ENCODE results near the gene EMX2.

DNA sequence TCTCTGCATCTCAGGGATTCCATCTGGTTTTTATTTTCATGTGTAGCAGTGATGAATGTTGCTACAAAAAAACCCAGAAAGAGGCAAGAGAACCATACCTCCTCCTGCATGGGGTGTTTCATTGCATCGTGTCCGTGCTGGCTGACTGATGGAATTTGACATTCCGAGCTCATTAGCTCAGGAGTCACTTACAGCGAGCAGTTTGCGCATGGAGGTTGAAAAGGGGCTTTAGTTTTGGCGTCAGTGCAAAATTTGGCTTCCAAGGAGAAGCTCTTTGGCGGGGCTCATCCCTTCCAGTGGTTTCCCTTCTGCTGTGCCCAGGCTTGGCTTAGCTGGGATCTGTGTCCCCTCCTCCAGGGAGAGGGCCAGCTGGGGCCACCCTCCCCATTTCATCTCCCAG lies 25.8 kb downstream of the EMX2 start:
- TF ChIP-seq, protein P1, sequence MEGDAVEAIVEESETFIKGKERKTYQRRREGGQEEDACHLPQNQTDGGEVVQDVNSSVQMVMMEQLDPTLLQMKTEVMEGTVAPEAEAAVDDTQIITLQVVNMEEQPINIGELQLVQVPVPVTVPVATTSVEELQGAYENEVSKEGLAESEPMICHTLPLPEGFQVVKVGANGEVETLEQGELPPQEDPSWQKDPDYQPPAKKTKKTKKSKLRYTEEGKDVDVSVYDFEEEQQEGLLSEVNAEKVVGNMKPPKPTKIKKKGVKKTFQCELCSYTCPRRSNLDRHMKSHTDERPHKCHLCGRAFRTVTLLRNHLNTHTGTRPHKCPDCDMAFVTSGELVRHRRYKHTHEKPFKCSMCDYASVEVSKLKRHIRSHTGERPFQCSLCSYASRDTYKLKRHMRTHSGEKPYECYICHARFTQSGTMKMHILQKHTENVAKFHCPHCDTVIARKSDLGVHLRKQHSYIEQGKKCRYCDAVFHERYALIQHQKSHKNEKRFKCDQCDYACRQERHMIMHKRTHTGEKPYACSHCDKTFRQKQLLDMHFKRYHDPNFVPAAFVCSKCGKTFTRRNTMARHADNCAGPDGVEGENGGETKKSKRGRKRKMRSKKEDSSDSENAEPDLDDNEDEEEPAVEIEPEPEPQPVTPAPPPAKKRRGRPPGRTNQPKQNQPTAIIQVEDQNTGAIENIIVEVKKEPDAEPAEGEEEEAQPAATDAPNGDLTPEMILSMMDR (IDR thresholded peaks at IDR 0.05; ENCODE audit: poor library complexity, severe bottlenecking), result no peak
- TF ChIP-seq EP300 (conservative IDR thresholded peaks at IDR 0.05; ENCODE audit: poor library complexity, severe bottlenecking), result no peak
